ENCODE data around the gene CSMD2.
"Not testable (repeated sequence)": the region's sequence is repeated elsewhere in the genome, so short reads cannot be mapped to it uniquely, and the experiment has no call there.

CSMD2 gene

GRCh38 chr1:33516891-33517567 is 648.0 kb downstream of the CSMD2 start:
- no peak for DNase-seq (ENCODE audit: extremely low read depth, low read depth)
- TF ChIP-seq CTCF (IDR thresholded peaks at IDR 0.05; ENCODE audit: low read depth, low read length) = no peak

- no peak for DNase-seq (ENCODE audit: extremely low read depth, low read depth)
- TF ChIP-seq CTCF (IDR thresholded peaks at IDR 0.05; ENCODE audit: low read depth, low read length) = no peak
Observed at GRCh38 chr1:33516428-33516827, 648.6 kb downstream of the CSMD2 start.

- DNase-seq (ENCODE audit: extremely low read depth, low read depth) = no peak
- no peak for TF ChIP-seq CTCF (IDR thresholded peaks at IDR 0.05; ENCODE audit: low read depth, low read length)
Observed at GRCh38 chr1:33515607-33516006, 649.4 kb downstream of the CSMD2 start.

GRCh38 chr1:33515112-33515511 is 649.9 kb downstream of the CSMD2 start:
- no peak for DNase-seq (ENCODE audit: extremely low read depth, low read depth)
- TF ChIP-seq CTCF (IDR thresholded peaks at IDR 0.05; ENCODE audit: low read depth, low read length) = no peak

- no peak for DNase-seq (ENCODE audit: extremely low read depth, low read depth)
- TF ChIP-seq CTCF (IDR thresholded peaks at IDR 0.05; ENCODE audit: low read depth, low read length) = no peak
Observed at GRCh38 chr1:33512226-33513011, 652.6 kb downstream of the CSMD2 start.

GRCh38 chr1:33509276-33509675 is 655.8 kb downstream of the CSMD2 start:
- not testable (repeated sequence) for DNase-seq (ENCODE audit: extremely low read depth, low read depth)

- no peak for DNase-seq (ENCODE audit: extremely low read depth, low read depth)
- no peak for TF ChIP-seq CTCF (IDR thresholded peaks at IDR 0.05; ENCODE audit: low read depth, low read length)
Observed at GRCh38 chr1:33508151-33508550, 656.9 kb downstream of the CSMD2 start.

Measured in AG09319 (cell line).